OCI-M2 (cell line): ENCODE measurements around the gene BLTP3B.

Experiments used
- DNase-seq: peaks from one replicate; lab custom pipeline; 2025; ENCODE audit not compliant: unreplicated experiment; lab: John Stamatoyannopoulos, UW

BLTP3B gene

GRCh38 chr12:100123316-100124095 lies 19.2 kb downstream of the BLTP3B start:
- DNase-seq, result no peak

DNA sequence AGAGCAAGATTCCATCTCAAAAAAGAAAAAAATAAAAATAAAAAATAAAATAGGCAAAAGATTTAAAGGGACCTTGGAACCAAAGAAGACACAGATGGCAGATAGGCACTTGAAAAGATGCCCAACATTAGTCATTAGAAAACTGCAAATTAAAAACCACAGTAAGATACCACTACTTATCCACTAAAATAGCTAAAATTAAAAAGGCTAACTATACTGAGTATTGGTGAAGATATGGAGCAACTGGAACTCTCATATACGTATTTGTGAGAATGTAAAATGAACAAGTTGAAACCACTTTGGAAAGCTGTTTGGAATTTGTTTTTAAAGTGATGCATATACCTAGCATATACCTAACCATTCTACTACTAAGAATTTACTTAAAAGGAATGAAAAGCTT lies 22.3 kb downstream of the BLTP3B start:
- no peak for DNase-seq

DNA sequence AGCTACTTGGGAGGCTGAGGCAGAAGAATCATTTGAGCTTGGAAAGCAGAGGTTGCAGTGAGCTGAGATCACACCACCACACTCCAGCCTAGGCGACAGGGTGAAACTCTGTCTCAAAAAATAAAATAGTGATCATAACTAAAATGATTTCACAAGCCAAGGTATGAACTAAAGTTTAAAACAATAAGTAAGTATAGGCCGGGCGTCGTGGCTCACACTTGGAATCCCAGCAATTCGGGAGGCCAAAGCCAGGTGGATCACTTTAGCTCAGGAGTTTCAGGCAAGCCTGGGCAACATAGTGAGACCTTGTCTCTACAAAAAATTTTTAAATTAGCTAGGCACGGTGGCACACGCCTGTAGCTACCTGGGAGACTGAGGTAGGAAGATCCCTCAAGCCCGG lies 27.4 kb downstream of the BLTP3B start:
- no peak for DNase-seq

DNA sequence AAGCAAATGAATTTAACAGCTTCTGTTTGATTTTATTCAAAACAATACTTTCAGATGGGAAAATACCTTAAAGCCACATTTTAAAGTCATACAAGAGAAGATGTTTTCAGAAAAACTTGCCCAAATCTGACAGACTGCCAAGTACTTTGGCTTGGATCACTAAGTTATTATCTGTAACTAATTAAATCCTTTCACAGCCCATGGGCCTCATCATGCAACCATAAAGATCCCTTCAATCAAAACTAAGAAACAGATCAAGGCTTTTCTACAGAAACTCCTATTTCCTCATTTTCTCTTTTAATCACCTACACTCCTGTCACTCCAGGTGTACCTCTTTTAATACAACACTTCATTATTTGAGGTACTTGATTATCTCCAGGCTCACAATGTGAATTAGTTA lies 28.1 kb downstream of the BLTP3B start:
- no peak for DNase-seq

- DNase-seq, result no peak
Observed at GRCh38 chr12:100110276-100110675, 32.4 kb downstream of the BLTP3B start.

GRCh38 chr12:100106861-100107260 lies 35.8 kb downstream of the BLTP3B start:
- DNase-seq, result no peak

DNA sequence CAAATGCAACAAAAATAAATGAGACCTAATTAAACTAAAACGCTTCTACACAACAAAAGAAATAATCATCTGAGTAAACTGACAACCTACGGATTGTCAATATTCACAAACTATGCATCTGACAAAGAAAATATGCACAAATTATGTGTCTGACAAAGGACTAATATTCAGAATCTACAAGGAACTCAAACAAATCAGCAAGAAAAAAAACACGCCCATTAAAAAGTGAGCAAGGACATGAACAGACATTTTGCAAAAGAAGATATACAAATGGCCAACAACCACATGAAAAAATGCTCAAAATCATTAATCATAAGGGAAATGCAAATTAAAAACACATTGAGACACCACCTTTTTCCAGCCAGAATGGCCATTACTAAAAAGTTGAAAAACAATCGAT lies 37.0 kb downstream of the BLTP3B start:
- DNase-seq, result no peak

DNA sequence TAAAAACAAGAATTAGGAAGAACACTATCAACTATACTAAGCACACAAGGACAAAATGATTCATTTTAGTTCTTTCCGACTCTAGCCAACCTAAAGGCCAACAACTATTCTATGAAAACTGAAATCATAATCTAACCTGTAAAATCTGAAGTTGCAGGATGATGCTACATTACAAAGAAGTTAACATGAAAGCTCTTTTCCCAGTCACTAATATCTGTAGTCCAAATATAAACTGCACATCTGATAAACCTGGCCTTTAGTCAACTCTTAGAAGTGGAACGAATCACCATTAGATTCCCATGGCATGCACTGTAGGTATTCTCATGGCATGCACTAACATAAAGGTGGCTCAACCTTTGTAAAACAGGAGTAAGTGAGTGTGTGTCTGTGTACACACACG lies 41.7 kb downstream of the BLTP3B start:
- no peak for DNase-seq
